Mesothelial cell of epicardium (in vitro differentiated cells): ENCODE data around the gene CUEDC2. TPM values are rescaled to one million over a fixed set of nuclear protein-coding genes. Genes with fewer than 3 reads are reported as not detected.
A peak's percentile ranks its signal among the peaks of the same experiment; 100 is the strongest.

Source experiments
- DNase-seq, 2 experiments: peaks; one replicate each; pipeline ENCODE4 v3.0.0; 2021; ENCODE audit warnings: low spot score in 2 of 2; ENCODE audit not compliant: unreplicated experiment in 2 of 2
- H3K27ac Mint-ChIP-seq: 2 replicates; pipeline ENCODE4 v1.8.0; 2021; ENCODE audit warnings: mixed read lengths
- H3K27me3 Mint-ChIP-seq: 2 replicates; pipeline ENCODE4 v1.8.0; 2021; ENCODE audit warnings: low read depth, mixed read lengths
- H3K36me3 Mint-ChIP-seq: 2 replicates; pipeline ENCODE4 v1.8.0; 2021; ENCODE audit warnings: mixed read lengths
- H3K4me1 Mint-ChIP-seq: 2 replicates; pipeline ENCODE4 v1.8.0; 2021; ENCODE audit warnings: mixed read lengths
- H3K4me3 Mint-ChIP-seq: 2 replicates; pipeline ENCODE4 v1.8.0; 2021; ENCODE audit warnings: mild to moderate bottlenecking, moderate library complexity, mixed read lengths
- H3K9me3 Mint-ChIP-seq: 2 replicates; pipeline ENCODE4 v1.8.0; 2021; ENCODE audit warnings: mixed read lengths
- total RNA-seq: library from RNA; stranded (reverse); gene quantifications from 3 replicates; pipeline ENCODE4 v1.2.1, GENCODE V29; 2021
- TF ChIP-seq, protein P1 (sequence below): fragments of 200-600 bp; sonication (generic); IDR thresholded peaks from one replicate; pipeline ENCODE4 v1.5.0; 2021; ENCODE audit warnings: antibody characterized with exemption; ENCODE audit not compliant: unreplicated experiment

CUEDC2 gene, protein sequence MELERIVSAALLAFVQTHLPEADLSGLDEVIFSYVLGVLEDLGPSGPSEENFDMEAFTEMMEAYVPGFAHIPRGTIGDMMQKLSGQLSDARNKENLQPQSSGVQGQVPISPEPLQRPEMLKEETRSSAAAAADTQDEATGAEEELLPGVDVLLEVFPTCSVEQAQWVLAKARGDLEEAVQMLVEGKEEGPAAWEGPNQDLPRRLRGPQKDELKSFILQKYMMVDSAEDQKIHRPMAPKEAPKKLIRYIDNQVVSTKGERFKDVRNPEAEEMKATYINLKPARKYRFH
- total RNA-seq = 75.0 to 80.5 TPM (median 75.6 TPM) in 3 replicates

DNA sequence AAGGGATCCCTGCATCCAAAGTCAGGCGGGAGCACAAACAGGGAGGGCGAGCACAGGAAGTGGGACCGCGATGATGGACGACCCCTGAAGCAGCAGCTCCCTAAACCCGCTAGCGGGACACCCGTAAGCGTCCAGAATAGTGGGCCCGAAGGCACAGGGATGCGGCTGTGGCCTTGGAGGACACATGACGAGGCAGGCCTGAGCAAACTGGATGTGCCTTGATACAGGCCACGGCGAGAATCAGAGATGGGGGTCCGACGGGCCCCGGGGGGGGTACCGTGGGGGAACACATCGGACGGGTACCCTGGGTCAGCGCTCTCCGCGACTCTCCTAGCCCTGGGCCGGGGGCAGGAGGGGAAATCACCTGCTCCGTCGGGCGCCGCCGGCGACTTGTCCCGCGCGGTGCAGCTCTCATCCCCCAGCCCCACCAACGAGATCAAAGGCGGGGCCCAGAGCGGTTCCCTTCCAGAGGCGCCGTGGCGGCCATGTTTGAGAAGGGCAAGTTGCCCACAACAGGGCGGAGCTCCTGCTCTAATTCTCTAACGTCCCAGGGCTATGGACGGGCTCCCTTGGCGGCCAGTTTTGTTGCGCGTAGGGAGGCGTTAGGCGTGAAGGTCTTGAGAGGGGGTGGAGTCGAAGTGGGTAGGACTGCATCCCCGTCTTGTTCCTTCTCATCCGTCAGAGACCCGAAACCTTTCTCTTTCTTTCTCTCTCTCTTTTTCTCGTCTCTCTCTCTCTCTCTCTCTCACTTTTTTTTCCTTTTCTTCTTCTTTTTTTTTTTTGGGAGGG, at the start of gene CUEDC2:
CUEDC2 (minus strand) TSS at position 413 of the 789 bp plus-strand sequence. CDS start 7,386 bp downstream, outside the sequence.
- Mint-ChIP-seq H3K4me3 (peak within 1 kb of the TSS; percentile 94), H3K36me3 (no peaks in the 10 kb centered on the region), H3K27me3 (peaks cover 7% of the 10 kb centered on the region), H3K27ac (peak within 1 kb of the TSS; percentile 91), H3K4me1 (peaks cover 18% of the 10 kb centered on the region), H3K9me3 (no peaks in the 10 kb centered on the region)
- peak; percentile 87 to 98 for DNase-seq
- TF ChIP-seq, protein P1, sequence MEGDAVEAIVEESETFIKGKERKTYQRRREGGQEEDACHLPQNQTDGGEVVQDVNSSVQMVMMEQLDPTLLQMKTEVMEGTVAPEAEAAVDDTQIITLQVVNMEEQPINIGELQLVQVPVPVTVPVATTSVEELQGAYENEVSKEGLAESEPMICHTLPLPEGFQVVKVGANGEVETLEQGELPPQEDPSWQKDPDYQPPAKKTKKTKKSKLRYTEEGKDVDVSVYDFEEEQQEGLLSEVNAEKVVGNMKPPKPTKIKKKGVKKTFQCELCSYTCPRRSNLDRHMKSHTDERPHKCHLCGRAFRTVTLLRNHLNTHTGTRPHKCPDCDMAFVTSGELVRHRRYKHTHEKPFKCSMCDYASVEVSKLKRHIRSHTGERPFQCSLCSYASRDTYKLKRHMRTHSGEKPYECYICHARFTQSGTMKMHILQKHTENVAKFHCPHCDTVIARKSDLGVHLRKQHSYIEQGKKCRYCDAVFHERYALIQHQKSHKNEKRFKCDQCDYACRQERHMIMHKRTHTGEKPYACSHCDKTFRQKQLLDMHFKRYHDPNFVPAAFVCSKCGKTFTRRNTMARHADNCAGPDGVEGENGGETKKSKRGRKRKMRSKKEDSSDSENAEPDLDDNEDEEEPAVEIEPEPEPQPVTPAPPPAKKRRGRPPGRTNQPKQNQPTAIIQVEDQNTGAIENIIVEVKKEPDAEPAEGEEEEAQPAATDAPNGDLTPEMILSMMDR = no peak

DNA sequence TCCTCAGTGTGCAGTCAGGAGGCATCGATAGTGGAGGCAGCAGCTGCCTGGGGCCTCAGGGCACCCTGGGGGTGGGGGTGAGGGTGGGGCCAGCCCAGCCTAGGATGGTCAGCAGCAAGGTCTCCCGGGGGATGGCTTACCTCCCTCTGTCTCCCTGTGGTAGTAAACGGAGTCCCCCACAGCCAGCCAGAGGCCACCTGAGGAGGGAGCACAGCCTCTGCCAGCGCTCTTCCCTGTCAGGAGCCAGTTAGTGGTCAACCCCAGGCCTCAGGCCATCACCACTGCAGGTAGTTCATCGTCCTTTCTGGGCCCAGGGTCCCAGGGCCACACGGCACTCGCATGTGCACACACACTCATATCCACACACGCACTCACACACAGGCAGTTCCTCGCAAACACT, 48.0 kb upstream of the CUEDC2 start:
- DNase-seq = no peak
- TF ChIP-seq, protein P1 = no peak
- H3K27ac Mint-ChIP-seq = no peak overlapping the region
- H3K9me3 Mint-ChIP-seq = no peaks in the 10 kb centered on the region
- no peaks in the 10 kb centered on the region for H3K4me1 Mint-ChIP-seq
- H3K4me3 Mint-ChIP-seq = no peak overlapping the region
- no peaks in the 10 kb centered on the region for H3K27me3 Mint-ChIP-seq
- H3K36me3 Mint-ChIP-seq = peaks cover 19% of the 10 kb centered on the region

DNA sequence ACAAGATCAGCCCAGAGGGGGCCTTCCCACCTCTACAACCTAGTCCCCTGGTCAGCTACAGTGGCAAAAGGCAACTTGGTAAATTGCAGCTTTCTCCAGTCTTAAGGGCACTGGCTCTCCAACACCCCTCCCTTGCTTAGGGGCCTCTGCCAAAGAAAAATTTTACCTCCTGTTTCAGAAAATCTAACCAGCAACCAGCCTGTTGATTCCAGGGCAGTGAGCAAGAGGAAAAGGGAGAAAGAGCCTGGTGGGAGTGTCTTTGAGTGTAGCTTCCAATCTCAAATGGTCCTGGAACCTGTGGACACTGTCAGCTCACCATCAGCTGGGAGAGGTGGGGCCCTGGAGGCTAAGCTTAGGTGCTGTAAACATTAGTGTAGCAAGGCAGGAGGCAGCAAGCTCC, 47.3 kb upstream of the CUEDC2 start:
- H3K27me3 Mint-ChIP-seq = no peaks in the 10 kb centered on the region
- H3K27ac Mint-ChIP-seq = peak overlapping the region; percentile 43
- no peaks in the 10 kb centered on the region for H3K9me3 Mint-ChIP-seq
- no peak overlapping the region for H3K4me3 Mint-ChIP-seq
- no peak for DNase-seq
- H3K4me1 Mint-ChIP-seq = no peaks in the 10 kb centered on the region
- peaks cover 19% of the 10 kb centered on the region for H3K36me3 Mint-ChIP-seq
- TF ChIP-seq, protein P1 = no peak

DNA sequence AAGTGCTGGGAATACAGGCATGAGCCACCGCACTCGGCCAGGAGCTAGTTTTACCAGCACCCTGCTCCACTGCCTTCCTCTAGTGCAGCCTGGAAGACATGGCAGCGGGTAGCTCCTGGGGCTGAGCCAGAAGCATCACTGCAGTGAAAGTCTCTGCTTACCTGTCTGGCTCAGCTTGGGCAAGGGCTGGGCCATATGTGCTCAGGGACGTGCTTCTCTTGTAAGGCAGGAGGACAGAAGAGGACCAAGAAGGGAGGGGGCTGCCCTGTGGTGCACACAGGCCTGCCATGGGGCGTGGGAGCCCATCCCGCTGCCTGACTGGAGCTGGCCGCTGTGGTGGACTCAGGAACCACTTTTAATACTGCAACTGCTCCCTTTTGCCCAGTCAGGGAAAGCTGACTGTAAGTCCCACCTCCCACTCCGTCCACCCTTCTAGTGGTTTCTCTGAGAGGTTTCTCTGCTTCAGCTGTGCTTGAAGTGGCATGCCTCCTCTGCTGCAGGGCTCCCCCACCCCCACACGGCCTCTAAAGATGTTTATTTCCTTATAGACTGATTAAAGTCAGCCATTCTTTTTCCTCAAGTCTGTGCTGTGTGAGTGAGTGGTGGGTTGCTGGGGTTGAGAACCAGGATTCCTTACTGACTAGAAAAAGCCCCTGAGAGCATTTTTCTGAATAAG, 44.2 kb upstream of the CUEDC2 start:
- Mint-ChIP-seq H3K9me3 (no peaks in the 10 kb centered on the region), H3K27ac (no peak overlapping the region), H3K4me1 (no peaks in the 10 kb centered on the region)

DNA sequence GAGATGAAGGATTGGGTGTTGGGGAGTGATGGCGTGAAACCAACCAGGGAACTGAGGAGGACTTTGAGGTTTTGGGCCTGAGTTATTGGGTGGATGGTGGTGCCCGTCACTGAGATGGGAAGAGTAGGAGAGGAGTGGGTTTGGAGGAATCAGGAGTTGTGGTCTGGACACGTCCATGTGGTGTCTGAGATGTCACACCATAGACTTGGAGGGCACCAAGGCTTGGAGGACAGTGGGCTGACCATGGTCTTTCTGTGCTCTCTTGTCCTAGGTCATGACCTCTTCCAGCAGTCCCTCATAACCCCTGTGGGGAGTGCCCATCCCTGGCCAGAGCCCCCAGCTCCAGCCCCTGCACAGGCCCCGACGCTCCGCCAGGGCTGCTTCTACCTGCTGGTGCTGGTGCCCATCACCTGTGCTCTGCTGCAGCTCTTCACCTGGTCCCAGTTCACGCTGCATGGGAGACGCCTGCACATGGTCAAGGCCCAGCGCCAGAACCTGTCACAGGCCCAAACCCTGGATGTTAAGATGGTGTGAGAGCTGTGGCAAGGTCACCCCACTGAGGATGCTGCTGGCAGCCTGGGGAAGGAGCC, 43.2 kb upstream of the CUEDC2 start:
- TF ChIP-seq, protein P1 = no peak
- Mint-ChIP-seq H3K4me1 (no peaks in the 10 kb centered on the region), H3K27me3 (no peaks in the 10 kb centered on the region), H3K9me3 (no peaks in the 10 kb centered on the region), H3K27ac (no peak overlapping the region), H3K4me3 (no peak overlapping the region), H3K36me3 (peaks cover 1% of the 10 kb centered on the region)
- DNase-seq = no peak

More for the DNA sequence above, 44.2 kb upstream of the CUEDC2 start:
- no peaks in the 10 kb centered on the region for H3K27me3 Mint-ChIP-seq
- TF ChIP-seq, protein P1 = no peak
- peaks cover 3% of the 10 kb centered on the region for H3K36me3 Mint-ChIP-seq
- H3K4me3 Mint-ChIP-seq = no peak overlapping the region
- DNase-seq = no peak
